IMR-90 (cell line): ENCODE results near the gene BCO2. TPM values are rescaled to one million over a fixed set of nuclear protein-coding genes. Genes with fewer than 3 reads are reported as not detected.

Experiments used
- ATAC-seq: fragments of 200-7000 bp; cut with Tn5 transposase; 2 replicates; pipeline ENCODE4 v1.9.1; 2020; ENCODE audit warnings: low read depth, mild to moderate bottlenecking, moderate library complexity
- BruUV-seq: library from RNA; stranded (reverse); fragments of 400-500 nt; replicated peaks from 2 replicates; lab custom pipeline; 2021; lab: Mats Ljungman, UMichigan
- CTCF ChIA-PET: fragments of 300-600 bp; formaldehyde crosslinking; extraction: SDS; loops from one replicate; lab custom pipeline; 2021; ENCODE audit warnings: antibody characterized with exemption; lab: Yijun Ruan, JAX
- POLR2A ChIA-PET: fragments of 300-600 bp; sonication (Branson Sonifier 250); formaldehyde crosslinking; loops from one replicate; lab custom pipeline; 2022; ENCODE audit warnings: antibody characterized with exemption; ENCODE audit not compliant: unreplicated experiment; lab: Charles Lee
- DNase-seq: peaks from one replicate; pipeline ENCODE4 v3.0.0; 2013
- H2AFZ ChIP-seq: replicated peaks from 2 replicates; pipeline ENCODE3; 2013; ENCODE audit warnings: low read length, mild to moderate bottlenecking; ENCODE audit not compliant: poor library complexity
- H2AK5ac ChIP-seq: 2 replicates; pipeline ENCODE4 v1.6.1; 2013; ENCODE audit warnings: low read depth, low read length, inconsistent platforms
- H2AK9ac ChIP-seq: replicated peaks from 2 replicates; pipeline ENCODE3; 2013; ENCODE audit warnings: mild to moderate bottlenecking, low read depth, low read length, moderate library complexity; ENCODE audit not compliant: poor library complexity
- H2BK120ac ChIP-seq: 2 replicates; pipeline ENCODE4 v1.6.1; 2013; ENCODE audit warnings: low read depth, low read length, inconsistent platforms
- H2BK15ac ChIP-seq: 3 replicates; pipeline ENCODE4 v1.6.1; 2013; ENCODE audit warnings: low read depth, low read length, inconsistent platforms
- H2BK20ac ChIP-seq: 2 replicates; pipeline ENCODE4 v1.6.1; 2013; ENCODE audit warnings: low read depth, mild to moderate bottlenecking, inconsistent platforms, low read length, moderate library complexity
- H2BK5ac ChIP-seq: 2 replicates; pipeline ENCODE4 v1.6.1; 2013; ENCODE audit warnings: mild to moderate bottlenecking, low read depth, low read length, inconsistent platforms; ENCODE audit not compliant: poor library complexity, severe bottlenecking
- H3K14ac ChIP-seq: replicated peaks from 2 replicates; pipeline ENCODE4 v1.6.1; 2013; ENCODE audit warnings: low read depth, low read length, inconsistent platforms
- H3K18ac ChIP-seq: 2 replicates; pipeline ENCODE4 v1.6.1; 2013; ENCODE audit warnings: low read depth, low read length, control low read depth
- H3K23ac ChIP-seq: 2 replicates; pipeline ENCODE4 v1.6.1; 2013; ENCODE audit warnings: low read depth, low read length, inconsistent platforms
- H3K27ac ChIP-seq: 2 replicates; pipeline ENCODE4 v1.5.1; 2013; ENCODE audit warnings: mild to moderate bottlenecking, control low read depth, low read length; ENCODE audit not compliant: insufficient read depth
- H3K27me3 ChIP-seq: 2 replicates; pipeline ENCODE4 v1.6.1; 2013; ENCODE audit warnings: low read length; ENCODE audit not compliant: control insufficient read depth, insufficient read depth
- H3K36me3 ChIP-seq: 2 replicates; pipeline ENCODE4 v1.6.1; 2013; ENCODE audit warnings: low read length, mixed read lengths; ENCODE audit not compliant: control insufficient read depth, insufficient read depth
- H3K4ac ChIP-seq: 2 replicates; pipeline ENCODE4 v1.6.1; 2013; ENCODE audit warnings: low read depth, low read length, inconsistent platforms
- H3K4me1 ChIP-seq: 2 replicates; pipeline ENCODE4 v1.6.1; 2013; ENCODE audit warnings: low read length, mixed read lengths; ENCODE audit not compliant: control insufficient read depth, insufficient read depth
- H3K4me2 ChIP-seq: 2 replicates; pipeline ENCODE4 v1.6.1; 2013; ENCODE audit warnings: low read depth, mild to moderate bottlenecking, control low read depth, low read length, moderate library complexity
- H3K4me3 ChIP-seq: 2 replicates; pipeline ENCODE4 v1.5.1; 2013; ENCODE audit warnings: low read depth, mild to moderate bottlenecking, control low read depth, low read length, moderate library complexity; ENCODE audit not compliant: insufficient read depth
- H3K56ac ChIP-seq: 2 replicates; pipeline ENCODE4 v1.6.1; 2013; ENCODE audit warnings: low read length, inconsistent platforms; ENCODE audit not compliant: insufficient read depth; ENCODE audit errors: extremely low read depth
- H3K79me1 ChIP-seq, 2 experiments: 2 replicates each; pipeline ENCODE4 v1.6.1; 2013; ENCODE audit warnings: low read length in 2 of 2, inconsistent platforms in 1 of 2, low read depth in 1 of 2
- H3K9ac ChIP-seq: 2 replicates; pipeline ENCODE4 v1.6.1; 2013; ENCODE audit warnings: low read depth, low read length, control low read depth
- H3K9me1 ChIP-seq: 2 replicates; pipeline ENCODE4 v1.6.1; 2013; ENCODE audit warnings: low read length, inconsistent platforms; ENCODE audit not compliant: insufficient read depth
- H3K9me3 ChIP-seq: 2 replicates; pipeline ENCODE4 v1.6.1; 2013; ENCODE audit warnings: low read length; ENCODE audit not compliant: control insufficient read depth, insufficient read depth
- H4K20me1 ChIP-seq: 2 replicates; pipeline ENCODE4 v1.6.1; 2013; ENCODE audit warnings: low read length, inconsistent platforms; ENCODE audit not compliant: insufficient read depth
- H4K5ac ChIP-seq: 2 replicates; pipeline ENCODE4 v1.6.1; 2013; ENCODE audit warnings: mild to moderate bottlenecking, low read depth, low read length, control low read depth
- H4K8ac ChIP-seq, 2 experiments: 2 replicates each; pipeline ENCODE4 v1.6.1; 2013; ENCODE audit warnings: low read depth in 2 of 2, low read length in 2 of 2, control low read depth in 1 of 2, inconsistent platforms in 1 of 2
- H4K91ac ChIP-seq: 2 replicates; pipeline ENCODE4 v1.6.1; 2013; ENCODE audit warnings: low read depth, low read length, inconsistent platforms; ENCODE audit not compliant: insufficient read depth
- BHLHE40 ChIP-seq: fragments of 150-350 bp; IDR thresholded peaks from 2 replicates; pipeline ENCODE4 v1.6.1; 2016; ENCODE audit warnings: mild to moderate bottlenecking, low read depth, low read length
- CEBPB ChIP-seq: IDR thresholded peaks from 2 replicates; pipeline ENCODE4 v1.6.1; 2012; ENCODE audit warnings: low read depth, low read length, improper control_type of control experiment
- CHD1 ChIP-seq: IDR thresholded peaks from 2 replicates; pipeline ENCODE4 v1.6.1; 2012; ENCODE audit warnings: low read depth, low read length, improper control_type of control experiment
- CTCF ChIP-seq: conservative IDR thresholded peaks from 2 replicates; pipeline ENCODE4 v1.5.1; 2012; ENCODE audit warnings: mild to moderate bottlenecking, low read depth, low read length, improper control_type of control experiment
- ELK1 ChIP-seq: fragments of 150-350 bp; IDR thresholded peaks from 2 replicates; pipeline ENCODE4 v1.6.1; 2016; ENCODE audit warnings: low read depth, mild to moderate bottlenecking, low read length, moderate library complexity, borderline replicate concordance
- FOS ChIP-seq: fragments of 150-350 bp; IDR thresholded peaks from 2 replicates; pipeline ENCODE4 v1.6.1; 2016; ENCODE audit warnings: low read depth, low read length
- MAZ ChIP-seq: IDR thresholded peaks from 2 replicates; pipeline ENCODE4 v1.6.1; 2012; ENCODE audit warnings: low read depth, mild to moderate bottlenecking, low read length, improper control_type of control experiment, moderate library complexity, borderline replicate concordance
- MXI1 ChIP-seq: IDR thresholded peaks from 2 replicates; pipeline ENCODE4 v1.6.1; 2012; ENCODE audit warnings: low read depth, mild to moderate bottlenecking, low read length, moderate library complexity, borderline replicate concordance
- NFE2L2 ChIP-seq: fragments of 150-350 bp; IDR thresholded peaks from 2 replicates; pipeline ENCODE4 v1.6.1; 2016; ENCODE audit warnings: low read depth, mild to moderate bottlenecking, low read length
- RAD21 ChIP-seq: IDR thresholded peaks from 2 replicates; pipeline ENCODE4 v1.6.1; 2012; ENCODE audit warnings: low read length, improper control_type of control experiment
- RCOR1 ChIP-seq: IDR thresholded peaks from 2 replicates; pipeline ENCODE4 v1.6.1; 2012; ENCODE audit warnings: mild to moderate bottlenecking, low read length, improper control_type of control experiment; ENCODE audit not compliant: insufficient replicate concordance
- SMC3 ChIP-seq: fragments of 150-350 bp; IDR thresholded peaks from 2 replicates; pipeline ENCODE4 v1.6.1; 2016; ENCODE audit warnings: low read depth, mild to moderate bottlenecking, antibody characterized with exemption, low read length, moderate library complexity
- WGBS, 2 experiments: methylation state at CpG; one replicate each; pipeline versions ENCODE4 v1.1.5 to v1.1.7; 2013; ENCODE audit warnings: missing lambda C conversion rate in 2 of 2; ENCODE audit not compliant: insufficient read length in 1 of 2; ENCODE audit errors: extremely low coverage in 2 of 2; 5-methylcytosine and 5-hydroxymethylcytosine counted together
- dilution Hi-C: fragments of 300-500 bp; cut with HindIII; formaldehyde crosslinking; loops from one replicate; pipeline ENCODE4 v1.14.3; 2018; ENCODE audit warnings: low sequenced_read_pairs; ENCODE audit not compliant: unreplicated experiment
- in situ Hi-C: fragments of 300-500 bp; cut with MboI; formaldehyde crosslinking; loops from 3 replicates; pipeline ENCODE4 v1.14.3; 2019; ENCODE audit warnings: low sequenced_read_pairs, inconsistent platforms, mixed read lengths
- intact Hi-C: fragments of 100-400 bp; cut with micrococcal nuclease; formaldehyde crosslinking; loops from 2 replicates; pipeline ENCODE4 v1.10.0; 2022
- polyA plus RNA-seq, 3 experiments: library from polyadenylated mRNA; depleted of rRNA; stranded (reverse); fragments of >200 nt; gene quantifications; 2 replicates each; pipeline ENCODE4 v1.2.3, GENCODE V29; 2012; ENCODE audit warnings: low replicate concordance in 1 of 3
- total RNA-seq: library from RNA; depleted of rRNA; stranded (reverse); fragments of >200 nt; gene quantifications from 2 replicates; pipeline ENCODE4 v1.2.3, GENCODE V29; 2012
- TF ChIP-seq, protein P1 (sequence below): fragments of 150-350 bp; IDR thresholded peaks from 2 replicates; pipeline ENCODE4 v1.6.1; 2017; ENCODE audit warnings: mild to moderate bottlenecking, antibody characterized with exemption, low read length, low read depth

BCO2 gene
- total and polyA plus RNA-seq, 2 of the 4 experiments (the other 2 are of a cell fraction) = 0.18 to 0.68 TPM

DNA sequence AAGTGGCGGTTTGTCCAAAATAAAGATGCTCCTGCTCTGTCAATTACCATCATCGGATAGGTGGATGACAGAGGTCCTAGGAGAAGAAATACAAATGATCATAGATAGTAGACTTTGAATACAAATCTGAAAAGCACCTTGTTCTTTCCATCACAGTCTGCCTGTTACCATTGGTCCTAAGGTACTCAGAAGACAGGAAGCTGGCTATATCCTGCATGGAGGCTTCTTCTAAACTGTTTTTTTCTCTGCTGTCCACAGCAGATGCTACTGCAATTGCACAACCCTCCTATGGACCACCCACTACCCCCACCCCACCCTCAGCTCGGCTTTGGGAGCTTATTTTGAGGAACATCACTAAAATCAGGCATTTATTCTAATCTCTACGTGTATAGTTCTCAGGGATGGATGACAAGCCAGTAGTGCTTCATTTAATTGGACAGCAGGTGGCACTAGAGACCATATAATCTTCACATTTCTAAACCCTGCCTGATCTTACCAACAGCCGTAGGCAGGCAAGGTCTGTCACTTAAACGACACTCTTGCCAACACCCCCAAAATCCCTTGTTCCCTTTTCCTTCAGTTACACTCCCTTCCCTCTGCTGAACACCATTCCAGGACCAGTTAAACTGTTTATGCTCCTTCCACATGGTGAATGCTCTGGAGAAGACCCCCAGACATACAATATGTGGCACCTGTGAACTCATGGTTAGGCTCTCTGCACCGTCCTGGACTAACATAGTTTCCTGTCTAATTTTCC, 44.3 kb downstream of the BCO2 start:
- BruUV-seq = no TSS peak
- H2BK120ac ChIP-seq = peak overlapping the region; percentile 47; the same call in 1 of the 2 replicates
- no peak overlapping the region for H4K91ac ChIP-seq
- no peak overlapping the region for H3K9ac ChIP-seq
- H3K36me3 ChIP-seq = no peaks in the 10 kb centered on the region
- H3K14ac ChIP-seq = no peak overlapping the region
- dilution Hi-C loops (no loop called here), intact Hi-C loops (loop anchor here (1.0 to 10.0 kb wide), 8 partner anchors 61 to 1515 kb away; partner anchors contain the start of genes ALG9, CFAP68 and FDXACB1), in situ Hi-C loops (loop anchor here (5.0 to 25.0 kb wide), 4 partner anchors 63 to 1318 kb away; no protein-coding TSS in a partner anchor)
- H3K79me1 ChIP-seq = no peaks in the 10 kb centered on the region
- H3K56ac ChIP-seq = no peak overlapping the region
- no peaks in the 10 kb centered on the region for H3K27me3 ChIP-seq
- H3K4me2 ChIP-seq = no peak overlapping the region
- TF ChIP-seq BHLHE40 = no peak
- TF ChIP-seq, protein P1, sequence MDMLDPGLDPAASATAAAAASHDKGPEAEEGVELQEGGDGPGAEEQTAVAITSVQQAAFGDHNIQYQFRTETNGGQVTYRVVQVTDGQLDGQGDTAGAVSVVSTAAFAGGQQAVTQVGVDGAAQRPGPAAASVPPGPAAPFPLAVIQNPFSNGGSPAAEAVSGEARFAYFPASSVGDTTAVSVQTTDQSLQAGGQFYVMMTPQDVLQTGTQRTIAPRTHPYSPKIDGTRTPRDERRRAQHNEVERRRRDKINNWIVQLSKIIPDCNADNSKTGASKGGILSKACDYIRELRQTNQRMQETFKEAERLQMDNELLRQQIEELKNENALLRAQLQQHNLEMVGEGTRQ = no peak
- TF ChIP-seq MXI1 = no peak
- peak; percentile 92 for TF ChIP-seq RAD21
- no peak for TF ChIP-seq CEBPB
- no peak for TF ChIP-seq CHD1
- TF ChIP-seq SMC3 = peak; percentile 96
- TF ChIP-seq MAZ = no peak
- no peak for TF ChIP-seq FOS
- no peak for TF ChIP-seq RCOR1
- no peak for TF ChIP-seq NFE2L2
- no peak for TF ChIP-seq ELK1
- TF ChIP-seq CTCF = peak; percentile 90
- CTCF ChIA-PET = interaction anchor here (0.6 to 3.3 kb wide), 7 partner anchors 22 to 369 kb away, joined by 3 to 64 read pairs (median 3); no protein-coding TSS in a partner anchor
- H3K9me1 ChIP-seq = peaks cover 9% of the 10 kb centered on the region
- H2BK5ac ChIP-seq = no peak overlapping the region
- H3K9me3 ChIP-seq = no peaks in the 10 kb centered on the region
- H2BK20ac ChIP-seq = peak overlapping the region; percentile 74; the same call in 1 of the 2 replicates
- no peak overlapping the region for H2BK15ac ChIP-seq
- no peak overlapping the region for H3K27ac ChIP-seq
- no peak overlapping the region for H3K23ac ChIP-seq
- no peak overlapping the region; the same call in 1 of the 2 replicates for H2AK5ac ChIP-seq
- POLR2A ChIA-PET = no interaction called here
- H3K18ac ChIP-seq = no peak overlapping the region; the same call in 1 of the 2 replicates
- H3K4me1 ChIP-seq = peaks cover 19% of the 10 kb centered on the region
- H3K4me3 ChIP-seq = no peak overlapping the region
- no peak overlapping the region for H2AK9ac ChIP-seq
- peak overlapping the region in 1 of 2 experiments; percentile 49; a peak in 1 of 4 replicates for H4K8ac ChIP-seq
- peak; percentile 84 for ATAC-seq
- no peaks in the 10 kb centered on the region for H4K20me1 ChIP-seq
- 31% methylated on average over 3 of the region's 7 CpGs; no CpG with 5 or more reads in 1 of the 2 experiments for WGBS, 2 experiments
- no peak overlapping the region for H2AFZ ChIP-seq
- H3K4ac ChIP-seq = no peak overlapping the region
- H4K5ac ChIP-seq = peak overlapping the region; percentile 11; the same call in 1 of the 2 replicates
- DNase-seq = peak; percentile 81
